HCT116 (cell line): ENCODE measurements around the gene HNF1B.

Source experiments
- CTCF ChIP-seq, 3 experiments: fragments of 200-600 bp in 1 of 3; sonication (generic) in 1 of 3; IDR thresholded peaks in 2 of 3; conservative IDR thresholded peaks in 1 of 3; 2 replicates each; pipeline ENCODE4 v1.5.1; 2012 to 2017; ENCODE audit warnings: low read depth in 2 of 3, low read length in 2 of 3, antibody characterized with exemption in 1 of 3, borderline replicate concordance in 1 of 3, control low read depth in 1 of 3, mild to moderate bottlenecking in 1 of 3, mixed read lengths in 1 of 3, mixed run types in 1 of 3, moderate library complexity in 1 of 3; ENCODE audit not compliant: insufficient read depth in 1 of 3
- POLR2A ChIP-seq: IDR thresholded peaks from 2 replicates; pipeline ENCODE4 v1.7.0; 2011; ENCODE audit warnings: borderline replicate concordance; ENCODE audit not compliant: insufficient read depth, insufficient read length; ENCODE audit errors: extremely low read depth
- YY1 ChIP-seq: IDR thresholded peaks from 2 replicates; pipeline ENCODE4 v1.6.1; 2011; ENCODE audit warnings: low read length, low read depth, moderate library complexity, mild to moderate bottlenecking; ENCODE audit not compliant: insufficient replicate concordance; ENCODE audit errors: extremely low read depth

- TF ChIP-seq YY1 (no peak), CTCF (IDR thresholded peaks at IDR 0.05 in 2 of 3, conservative IDR thresholded peaks at IDR 0.05 in 1 of 3; ENCODE audit: borderline replicate concordance in 1 of 3, insufficient read depth in 1 of 3, low read depth in 2 of 3, low read length in 2 of 3) (no peak), POLR2A (no peak)
These were observed 28.1 kb upstream of the HNF1B start for GRCh38 chr17:37772982-37773381.
